Stimulated activated CD8-positive, alpha-beta memory T cell treated with anti-CD3 and anti-CD28 coated beads, Interleukin-2, amount 100 ng/mL, for 1 hour (primary cell): ENCODE data around the gene BCAS4.
"Not testable (repeated sequence)": the region's sequence is repeated elsewhere in the genome, so short reads cannot be mapped to it uniquely, and the experiment has no call there.

Experiments
- DNase-seq, 2 donors: peaks; one replicate each; pipeline ENCODE4 v3.0.0-alpha.2; 2020; ENCODE audit warnings: low read depth in 2 of 2

BCAS4 gene

GRCh38 chr20:50794846-50795634 is at the start of gene BCAS4:
TSS of gene BCAS4 (plus strand) at chr20:50795061. CDS start at chr20:50795084, 23 bp downstream.
- peak; percentile 66 to 72 for DNase-seq

DNA sequence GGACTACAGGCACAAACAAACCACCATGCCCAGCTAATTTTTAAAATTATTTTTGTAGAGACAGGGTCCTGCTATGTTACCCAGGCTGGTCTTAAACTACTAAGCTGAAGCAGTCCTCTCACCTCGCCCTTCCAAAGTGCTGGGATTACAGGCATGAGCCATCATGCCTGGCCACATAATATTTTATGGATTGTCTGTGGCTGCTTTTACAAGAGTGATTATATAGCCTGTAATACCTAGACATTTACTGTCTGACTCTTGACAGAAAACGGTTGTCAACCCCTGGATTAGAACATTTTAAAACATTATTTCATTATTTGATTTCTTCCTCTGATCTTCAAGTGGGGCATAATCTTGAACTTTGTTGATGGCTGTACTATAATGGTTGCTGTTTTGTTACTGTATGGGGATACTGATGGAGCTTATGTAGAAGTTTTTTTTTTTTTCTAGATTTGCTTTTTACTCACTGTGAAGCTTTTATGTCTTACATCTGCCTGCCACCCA is 49.2 kb upstream of the BCAS4 start:
- no peak for DNase-seq

GRCh38 chr20:50746138-50746940 is 48.5 kb upstream of the BCAS4 start:
- DNase-seq = no peak

- DNase-seq = no peak
Measured at GRCh38 chr20:50747275-50747674, 47.6 kb upstream of the BCAS4 start.

GRCh38 chr20:50750145-50750671 is 44.7 kb upstream of the BCAS4 start:
- DNase-seq = no peak

DNA sequence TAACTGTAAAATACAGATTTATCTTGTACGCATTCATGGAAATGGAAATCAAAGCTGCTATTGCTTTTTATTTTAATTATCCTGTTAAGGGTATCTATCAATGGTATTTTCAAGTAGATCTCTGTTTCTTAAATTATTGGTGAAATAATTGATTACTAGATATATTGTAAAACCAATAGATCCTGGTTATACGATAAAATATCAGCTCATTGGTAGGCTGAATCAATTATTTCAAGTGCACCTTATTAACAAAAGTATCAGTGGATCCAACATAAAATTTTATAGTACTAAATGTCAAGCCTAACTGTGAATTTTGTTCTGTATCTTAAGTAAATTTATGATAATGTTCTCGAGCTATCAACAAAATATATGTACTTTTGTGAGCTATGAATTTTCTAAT is 41.7 kb upstream of the BCAS4 start:
- no peak for DNase-seq

DNA sequence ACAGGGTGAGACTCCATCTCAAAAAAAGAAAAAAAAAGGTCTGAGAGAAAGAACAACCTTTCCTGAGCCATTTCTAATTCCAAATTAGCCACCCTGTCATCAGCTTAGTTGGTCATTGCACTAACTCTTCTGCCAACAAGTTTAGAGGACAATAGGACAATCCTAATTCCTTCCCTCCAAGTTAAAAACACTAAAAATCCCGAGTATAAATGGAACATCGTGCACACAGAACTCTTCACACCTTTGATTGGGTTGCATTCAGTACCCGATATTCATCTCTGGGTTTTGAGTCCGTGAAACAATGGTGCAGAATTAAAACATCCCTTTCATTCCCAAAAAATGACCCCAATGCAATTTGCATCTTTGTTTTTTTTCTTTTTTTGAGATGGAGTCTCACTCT is 40.4 kb upstream of the BCAS4 start:
- no peak for DNase-seq

DNA sequence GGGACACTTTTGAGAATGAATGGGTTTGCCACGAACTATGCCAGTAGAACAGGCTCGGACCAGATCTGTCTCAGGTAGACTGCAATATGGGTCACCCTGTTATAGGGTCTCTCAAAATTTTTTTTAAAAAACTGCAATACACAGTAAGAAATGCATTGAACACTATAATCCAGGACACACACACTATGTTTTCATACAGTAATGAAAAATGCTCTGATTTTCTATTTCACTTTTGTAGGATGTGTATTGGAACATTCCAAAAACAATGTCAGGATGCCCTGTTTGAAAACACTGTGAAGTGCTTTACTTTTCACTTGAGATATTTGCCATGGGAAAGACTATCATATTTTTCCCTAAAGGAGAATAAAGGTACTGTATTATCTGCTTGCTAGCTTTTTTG is 38.4 kb upstream of the BCAS4 start:
- no peak for DNase-seq

DNA sequence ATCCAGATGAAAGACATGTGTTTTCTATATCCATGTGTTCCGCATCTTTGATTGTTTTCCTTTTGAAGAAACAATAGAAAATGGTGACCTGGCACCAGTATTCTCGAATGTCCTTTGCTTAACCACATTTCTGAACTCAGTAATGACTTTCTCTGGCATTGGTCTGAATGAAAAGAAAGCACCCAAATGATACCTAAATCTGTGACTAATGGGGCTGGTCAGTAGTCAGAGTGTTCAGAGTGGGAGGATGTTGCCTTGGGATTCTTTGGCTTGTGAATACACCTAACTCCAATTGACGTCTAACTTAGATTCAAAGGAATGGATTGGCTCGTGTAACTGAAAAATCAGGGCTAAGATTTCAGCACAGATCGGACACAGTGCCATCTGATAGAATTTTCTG is 36.4 kb upstream of the BCAS4 start:
- DNase-seq = no peak

GRCh38 chr20:50758992-50759391 is 35.9 kb upstream of the BCAS4 start:
- no peak for DNase-seq

GRCh38 chr20:50759678-50760077 is 35.2 kb upstream of the BCAS4 start:
- no peak for DNase-seq

GRCh38 chr20:50762045-50762422 is 32.8 kb upstream of the BCAS4 start:
- DNase-seq = no peak

- DNase-seq = no peak
Measured at GRCh38 chr20:50762435-50763220, 32.2 kb upstream of the BCAS4 start.

DNA sequence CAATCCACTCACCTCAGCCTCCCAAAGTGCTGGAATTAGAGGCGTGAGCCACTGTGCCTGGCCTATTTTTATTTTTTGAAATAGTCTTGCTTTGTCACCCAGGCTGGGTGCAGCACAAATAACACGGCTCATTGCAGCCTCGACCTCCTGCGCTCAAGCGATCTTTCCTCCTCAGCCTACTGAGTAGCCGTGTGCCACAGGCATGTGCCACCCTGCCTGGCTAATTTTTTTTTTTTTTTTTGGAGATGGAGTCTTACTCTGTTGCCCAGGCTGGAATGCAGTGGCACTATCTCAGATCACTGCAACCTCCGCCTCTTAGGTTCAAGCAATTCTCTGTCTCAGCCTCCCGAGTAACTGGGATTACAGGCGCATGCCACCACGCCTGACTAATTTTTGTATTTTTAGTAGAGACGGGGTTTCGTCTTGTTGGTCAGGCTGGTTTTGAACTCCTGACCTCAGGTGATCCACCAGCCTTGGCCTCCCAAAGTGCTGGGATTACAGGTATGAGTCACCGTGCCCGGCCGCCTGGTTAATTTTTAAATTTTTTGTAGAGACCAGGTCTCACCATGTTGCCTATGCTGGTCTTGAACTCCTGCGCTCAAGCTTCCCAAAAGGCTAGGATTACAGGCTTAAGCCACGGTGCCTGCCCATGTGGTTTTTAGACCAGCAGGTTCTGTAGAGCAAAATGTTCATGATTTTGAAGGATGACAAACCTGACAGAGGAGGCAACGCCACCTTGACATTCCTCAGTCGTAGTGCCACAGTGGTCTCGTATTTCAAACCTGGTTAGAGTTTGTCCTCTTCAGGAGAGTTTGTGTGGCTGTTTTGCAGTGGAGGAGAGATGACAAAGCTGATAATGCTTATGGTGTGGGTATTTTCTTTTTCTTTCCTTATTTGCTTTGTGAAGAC is 31.1 kb upstream of the BCAS4 start:
- not testable (repeated sequence) for DNase-seq

DNA sequence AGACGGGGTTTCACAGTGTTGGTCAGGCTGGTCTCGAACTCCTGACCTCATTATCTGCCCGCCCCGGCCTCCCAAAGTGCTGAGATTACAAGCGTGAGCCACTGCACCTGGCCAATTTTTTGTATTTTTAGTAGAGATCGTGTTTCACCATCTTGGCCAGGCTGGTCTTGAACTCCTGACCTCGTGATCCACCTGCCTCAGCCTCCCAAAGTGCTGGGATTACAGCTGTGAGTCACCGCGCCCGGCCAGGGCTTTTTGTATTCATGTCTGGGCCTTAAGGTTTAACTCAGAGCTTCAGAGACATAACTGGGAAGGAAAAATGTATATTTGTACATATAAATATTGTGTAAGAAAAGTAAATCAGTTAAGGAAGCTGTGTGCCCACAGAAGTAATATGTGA is 29.6 kb upstream of the BCAS4 start:
- not testable (repeated sequence) for DNase-seq

- DNase-seq = no peak
Measured at GRCh38 chr20:50765674-50766073, 29.2 kb upstream of the BCAS4 start.

DNA sequence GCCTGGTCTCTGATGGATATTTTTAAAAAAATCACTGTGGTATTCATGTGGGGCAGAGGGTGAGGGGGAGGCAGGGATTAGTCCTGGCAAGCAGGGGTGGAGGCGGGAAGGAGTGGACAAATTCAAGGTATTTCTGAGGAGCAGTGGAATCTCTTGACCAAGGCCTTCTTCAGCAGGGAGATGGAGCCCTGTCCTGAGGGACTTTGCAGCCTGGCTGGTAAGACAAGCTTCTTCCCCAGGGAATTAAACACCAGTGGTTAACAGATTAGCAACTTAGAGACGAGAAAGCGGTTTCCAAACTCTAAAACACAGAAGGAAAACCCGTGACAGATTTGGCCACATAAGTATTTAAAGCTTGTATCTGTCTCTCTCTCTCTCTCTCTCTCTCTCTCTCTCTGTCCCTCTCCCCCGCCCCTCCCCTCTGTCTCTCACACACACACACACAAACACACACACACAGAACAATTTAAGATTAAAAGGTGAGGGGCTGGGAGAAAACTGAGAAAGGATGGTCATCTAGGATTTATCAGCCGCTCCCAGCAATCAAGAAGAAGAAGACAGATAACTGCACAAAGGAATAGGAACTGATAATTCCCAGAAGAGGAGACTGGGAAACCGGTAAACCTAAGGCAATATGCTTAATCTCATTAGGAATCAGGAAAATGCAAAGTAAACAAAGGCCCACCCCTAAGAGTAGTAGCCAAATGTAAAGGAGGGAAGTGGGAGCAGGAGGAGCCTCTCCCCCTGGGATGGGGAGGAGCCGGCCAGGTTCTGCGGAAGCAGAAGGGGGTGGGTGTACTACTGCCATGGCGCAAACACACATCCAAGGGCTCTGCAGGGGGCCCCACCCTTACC is 27.7 kb upstream of the BCAS4 start:
- DNase-seq = not testable (repeated sequence)

GRCh38 chr20:50768991-50769390 is 25.9 kb upstream of the BCAS4 start:
- not testable (repeated sequence) for DNase-seq

DNA sequence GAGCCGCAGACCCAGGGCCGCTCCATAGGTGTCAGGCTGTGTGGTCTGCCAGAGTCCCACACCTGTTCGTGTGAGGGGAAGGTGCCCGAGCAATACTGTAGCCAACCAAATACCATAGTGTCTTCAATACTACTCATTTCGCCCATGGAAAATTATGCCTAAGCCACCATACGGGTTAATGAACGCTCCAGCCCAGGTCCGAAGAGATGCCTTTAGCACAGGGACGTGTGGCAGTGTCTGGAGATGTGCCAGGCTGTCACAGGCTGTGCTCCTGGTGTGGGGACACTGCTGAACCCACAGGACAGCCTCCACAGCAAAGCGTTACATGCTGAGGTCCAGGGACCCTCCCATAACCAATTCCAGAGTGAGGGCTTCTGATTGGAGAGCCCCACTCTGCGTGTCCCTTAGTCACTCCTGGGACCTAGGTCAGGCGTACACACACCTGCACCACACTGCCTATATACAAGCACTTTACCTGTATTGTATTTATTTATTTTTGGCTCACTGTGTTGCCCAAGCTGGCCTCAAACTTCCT is 25.2 kb upstream of the BCAS4 start:
- DNase-seq = not testable (repeated sequence)
